Transverse colon (tissue), 4 donors: Measurements from ENCODE around the gene FBXW9. TPM values are rescaled to one million over a fixed set of nuclear protein-coding genes. Genes with fewer than 3 reads are reported as not detected.

Experiments used
- DNase-seq: peaks from one replicate; pipeline ENCODE4 v3.0.0-alpha.2; 2019
- H3K27ac ChIP-seq, 4 donors: fragments of 200-600 bp; sonication (generic); 2 replicates each; pipeline ENCODE4 v1.5.1; 2016 to 2018; ENCODE audit warnings: inconsistent platforms in 4 of 4
- H3K27me3 ChIP-seq: fragments of 200-600 bp; sonication (generic); 2 replicates; pipeline ENCODE4 v1.5.1; 2017; ENCODE audit warnings: inconsistent platforms
- H3K36me3 ChIP-seq, 4 donors: fragments of 200-600 bp; sonication (generic); 2 replicates each; pipeline ENCODE4 v1.5.1; 2017 to 2019; ENCODE audit warnings: inconsistent platforms in 4 of 4
- H3K4me1 ChIP-seq, 4 donors: fragments of 200-600 bp; sonication (generic); 2 replicates each; pipeline ENCODE4 v1.5.1; 2017 to 2020; ENCODE audit warnings: inconsistent platforms in 4 of 4
- H3K4me3 ChIP-seq, 4 donors: fragments of 200-600 bp; sonication (generic); 1 replicate in 1 of 4; 2 replicates in 3 of 4; pipeline versions ENCODE4 v1.5.1 to v1.6.1; 2017 to 2019; ENCODE audit warnings: inconsistent platforms in 4 of 4
- H3K9me3 ChIP-seq, 2 donors: fragments of 200-600 bp; sonication (generic); 2 replicates each; pipeline ENCODE4 v1.5.1; 2017 to 2019; ENCODE audit warnings: inconsistent platforms in 2 of 2
- EP300 ChIP-seq: sonication (generic); formaldehyde crosslinking; IDR thresholded peaks from one replicate; pipeline ENCODE4 v1.6.1; 2017; ENCODE audit warnings: antibody characterized with exemption, low read depth
- POLR2A ChIP-seq: fragments of 450-650 bp; IDR thresholded peaks from one replicate; pipeline ENCODE4 v1.6.1; 2016; ENCODE audit warnings: antibody characterized with exemption, mild to moderate bottlenecking, moderate library complexity
- POLR2AphosphoS5 ChIP-seq, 3 donors: sonication (generic); formaldehyde crosslinking; IDR thresholded peaks; one replicate each; pipeline ENCODE4 v1.6.1; 2016; ENCODE audit warnings: antibody characterized with exemption in 3 of 3
- WGBS, 2 donors: methylation state at CpG; one replicate each; pipeline ENCODE4 v1.1.5; 2018; ENCODE audit warnings: low coverage in 1 of 2; 5-methylcytosine and 5-hydroxymethylcytosine counted together
- in situ Hi-C, 4 donors: fragments of 200-750 bp; cut with MboI; loops; one replicate each; pipeline versions ENCODE4 v1.15.0 to v1.15.1; 2017; ENCODE audit warnings: low sequenced_read_pairs in 3 of 4, low pct_ligation_motif_present in 1 of 4, low pct_unique_long_range_greater_than_20kb in 1 of 4
- intact Hi-C: fragments of 100-400 bp; cut with DNase I; formaldehyde crosslinking; loops from one replicate; pipeline ENCODE4 v1.15.1; 2023; ENCODE audit warnings: low total_unique reads
- total RNA-seq, 4 donors: library from RNA; depleted of rRNA; stranded (reverse); fragments of >200 nt; gene quantifications; one replicate each; pipeline ENCODE4 v1.1.0, GENCODE V29; 2016
- TF ChIP-seq, protein P1 (sequence below), 5 experiments: fragments of 200-600 bp in 3 of 5; fragments of 450-650 bp in 2 of 5; sonication (generic) in 3 of 5; IDR thresholded peaks; 1 replicate in 2 of 5; 2 replicates in 3 of 5; pipeline ENCODE4 v1.5.1; 2016 to 2017; ENCODE audit warnings: antibody characterized with exemption in 5 of 5, inconsistent platforms in 3 of 5, mild to moderate bottlenecking in 2 of 5, moderate library complexity in 1 of 5

The FBXW9 gene
- total RNA-seq, 4 donors from 2014 or later: 3.2 to 8.1 (median 4.9) TPM

- peak within 1 kb of the TSS; percentile 85 to 90 (median 90) for H3K27ac ChIP-seq
- peaks cover 0 to 6% (median 0%) of the 10 kb centered on the region in 4 donors for H3K36me3 ChIP-seq
- in situ Hi-C loops (no loop called here), intact Hi-C loops (no loop called here)
- peak within 1 kb of the TSS; percentile 57 to 85 (median 80) for H3K4me3 ChIP-seq
- DNase-seq: peak; percentile 79
- peaks cover 22 to 44% (median 31%) of the 10 kb centered on the region in 4 donors for H3K4me1 ChIP-seq
- no peaks in the 10 kb centered on the region for H3K9me3 ChIP-seq
- 0% methylated on average over 12 to 29 of the region's 29 CpGs for WGBS, 2 donors
- TF ChIP-seq EP300 (no peak), POLR2AphosphoS5 (IDR thresholded peaks at IDR 0.05) (peak; percentile 21 to 72 (median 52)), POLR2A (peak; percentile 58)
- TF ChIP-seq, protein P1, sequence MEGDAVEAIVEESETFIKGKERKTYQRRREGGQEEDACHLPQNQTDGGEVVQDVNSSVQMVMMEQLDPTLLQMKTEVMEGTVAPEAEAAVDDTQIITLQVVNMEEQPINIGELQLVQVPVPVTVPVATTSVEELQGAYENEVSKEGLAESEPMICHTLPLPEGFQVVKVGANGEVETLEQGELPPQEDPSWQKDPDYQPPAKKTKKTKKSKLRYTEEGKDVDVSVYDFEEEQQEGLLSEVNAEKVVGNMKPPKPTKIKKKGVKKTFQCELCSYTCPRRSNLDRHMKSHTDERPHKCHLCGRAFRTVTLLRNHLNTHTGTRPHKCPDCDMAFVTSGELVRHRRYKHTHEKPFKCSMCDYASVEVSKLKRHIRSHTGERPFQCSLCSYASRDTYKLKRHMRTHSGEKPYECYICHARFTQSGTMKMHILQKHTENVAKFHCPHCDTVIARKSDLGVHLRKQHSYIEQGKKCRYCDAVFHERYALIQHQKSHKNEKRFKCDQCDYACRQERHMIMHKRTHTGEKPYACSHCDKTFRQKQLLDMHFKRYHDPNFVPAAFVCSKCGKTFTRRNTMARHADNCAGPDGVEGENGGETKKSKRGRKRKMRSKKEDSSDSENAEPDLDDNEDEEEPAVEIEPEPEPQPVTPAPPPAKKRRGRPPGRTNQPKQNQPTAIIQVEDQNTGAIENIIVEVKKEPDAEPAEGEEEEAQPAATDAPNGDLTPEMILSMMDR (IDR thresholded peaks at IDR 0.05): peak in 2 of 5 experiments; percentile 69 to 70
- H3K27me3 ChIP-seq: no peaks in the 10 kb centered on the region
Measured at GRCh38 chr19:12736995-12737834, 40.8 kb upstream of the FBXW9 start, which contains the start of gene GET3. GET3 (plus strand) TSS chr19:12737497; CDS start chr19:12737506, 9 bp downstream.

GRCh38 chr19:12733369-12734214, 37.2 kb upstream of the FBXW9 start:
- Histone ChIP-seq H3K9me3 (no peaks in the 10 kb centered on the region), H3K4me1 (peaks cover 22 to 51% (median 35%) of the 10 kb centered on the region in 4 donors), H3K4me3 (peak overlapping the region; percentile 80 to 97 (median 92)), H3K36me3 (peaks cover 0 to 13% (median 5%) of the 10 kb centered on the region in 4 donors), H3K27ac (peak overlapping the region; percentile 91 to 96 (median 94)), H3K27me3 (no peaks in the 10 kb centered on the region)
- in situ Hi-C loops: no loop called here
- DNase-seq: no peak
- intact Hi-C loops: no loop called here
- no peak for TF ChIP-seq EP300
- TF ChIP-seq, protein P1 (IDR thresholded peaks at IDR 0.05): peak in 1 of 5 experiments; percentile 13
- WGBS, 2 donors: 0% methylated on average over 2 to 15 of the region's 15 CpGs

DNA sequence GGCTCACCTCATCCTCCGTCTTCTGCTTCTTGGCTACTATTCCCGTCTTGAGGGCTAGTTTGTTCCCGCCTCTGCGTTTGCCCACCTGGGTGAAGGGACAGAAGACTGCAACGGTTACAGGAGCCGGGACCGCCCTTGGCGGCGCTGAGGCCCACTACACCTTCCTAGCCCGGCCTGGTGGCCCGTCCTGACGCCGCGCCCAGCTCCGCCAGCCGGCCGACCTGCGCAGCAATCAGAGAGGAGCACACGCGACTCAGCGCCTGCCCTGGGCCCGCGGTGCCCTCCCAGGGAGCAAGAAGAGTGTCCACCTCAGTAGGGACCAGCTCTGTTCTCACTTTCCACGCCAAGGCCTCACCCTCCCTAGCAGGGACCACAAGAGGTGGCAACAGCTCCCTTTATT, 34.9 kb upstream of the FBXW9 start:
- intact Hi-C loops (no loop called here), in situ Hi-C loops (no loop called here)
- Histone ChIP-seq H3K27ac (no peak overlapping the region), H3K4me3 (no peak overlapping the region), H3K36me3 (peaks cover 0 to 16% (median 5%) of the 10 kb centered on the region in 4 donors), H3K27me3 (no peaks in the 10 kb centered on the region), H3K9me3 (no peaks in the 10 kb centered on the region), H3K4me1 (peaks cover 14 to 37% (median 24%) of the 10 kb centered on the region in 4 donors)
- 80 to 89% methylated on average over 2 to 22 of the region's 24 CpGs for WGBS, 2 donors
- TF ChIP-seq EP300 (no peak), POLR2A (no peak), POLR2AphosphoS5 (IDR thresholded peaks at IDR 0.05) (no peak)
- TF ChIP-seq, protein P1 (IDR thresholded peaks at IDR 0.05): no peak
- no peak for DNase-seq

DNA sequence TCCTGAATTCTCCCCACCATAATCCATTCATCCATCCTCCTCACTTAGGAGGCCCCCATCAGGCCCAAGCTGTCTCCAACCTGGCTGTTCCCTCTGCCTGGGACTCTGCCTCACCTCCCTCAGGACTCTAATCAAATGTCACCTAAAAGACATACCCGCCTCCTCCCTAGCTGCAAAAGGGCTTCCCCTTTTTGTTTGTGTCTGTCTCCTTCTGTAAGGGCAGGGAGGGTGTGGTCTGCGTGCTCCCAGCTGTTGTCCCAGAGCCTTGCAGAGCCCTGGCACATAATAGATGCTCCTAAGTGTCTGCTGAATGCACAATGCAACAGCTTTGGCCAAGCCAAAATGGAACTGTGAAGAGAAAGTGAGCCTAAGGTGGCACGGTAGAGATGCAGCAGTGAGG, 33.6 kb upstream of the FBXW9 start:
- Histone ChIP-seq H3K4me1 (peaks cover 12 to 27% (median 21%) of the 10 kb centered on the region in 4 donors), H3K27ac (no peak overlapping the region), H3K4me3 (no peak overlapping the region), H3K9me3 (no peaks in the 10 kb centered on the region), H3K36me3 (peaks cover 0 to 16% (median 5%) of the 10 kb centered on the region in 4 donors), H3K27me3 (no peaks in the 10 kb centered on the region)
- WGBS, 2 donors: 57 to 78% methylated on average over 1 to 3 of the region's 3 CpGs
- DNase-seq: no peak
- TF ChIP-seq POLR2A: no peak
- TF ChIP-seq, protein P1 (IDR thresholded peaks at IDR 0.05): no peak
- in situ Hi-C loops (no loop called here), intact Hi-C loops (no loop called here)
